KBM-7 (cell line): ENCODE data around the gene EBI3.
A peak's percentile ranks its signal among the peaks of the same experiment; 100 is the strongest.
"Not testable (repeated sequence)": the region's sequence is repeated elsewhere in the genome, so short reads cannot be mapped to it uniquely, and the experiment has no call there.

Source experiments
- DNase-seq: peaks from one replicate; pipeline ENCODE4 v3.0.0-alpha.2; 2015
- in situ Hi-C: fragments of 300-500 bp; cut with MboI; formaldehyde crosslinking; loops from 2 replicates; pipeline ENCODE4 v1.14.3; 2020; ENCODE audit warnings: low sequenced_read_pairs, low pct_unique_long_range_greater_than_20kb, mixed read lengths

EBI3 gene

GRCh38 chr19:4229179-4229931, at the start of gene EBI3:
EBI3 (plus strand) TSS chr19:4229523; CDS start chr19:4229551, 28 bp downstream.
- in situ Hi-C loops, result no loop called here
- DNase-seq, result peak; percentile 31

- in situ Hi-C loops, result no loop called here
- no peak for DNase-seq
Observed at GRCh38 chr19:4181053-4181508, 48.2 kb upstream of the EBI3 start.

GRCh38 chr19:4182084-4182810, 47.1 kb upstream of the EBI3 start, which contains the start of the genes ANKRD24 and SIRT6:
ANKRD24 (plus strand) TSS chr19:4182689; CDS start chr19:4186426, 3,737 bp downstream.
SIRT6 (minus strand) TSS chr19:4182563; CDS start chr19:4182539, 24 bp downstream.
- peak; percentile 94 for DNase-seq
- in situ Hi-C loops, result no loop called here

DNA sequence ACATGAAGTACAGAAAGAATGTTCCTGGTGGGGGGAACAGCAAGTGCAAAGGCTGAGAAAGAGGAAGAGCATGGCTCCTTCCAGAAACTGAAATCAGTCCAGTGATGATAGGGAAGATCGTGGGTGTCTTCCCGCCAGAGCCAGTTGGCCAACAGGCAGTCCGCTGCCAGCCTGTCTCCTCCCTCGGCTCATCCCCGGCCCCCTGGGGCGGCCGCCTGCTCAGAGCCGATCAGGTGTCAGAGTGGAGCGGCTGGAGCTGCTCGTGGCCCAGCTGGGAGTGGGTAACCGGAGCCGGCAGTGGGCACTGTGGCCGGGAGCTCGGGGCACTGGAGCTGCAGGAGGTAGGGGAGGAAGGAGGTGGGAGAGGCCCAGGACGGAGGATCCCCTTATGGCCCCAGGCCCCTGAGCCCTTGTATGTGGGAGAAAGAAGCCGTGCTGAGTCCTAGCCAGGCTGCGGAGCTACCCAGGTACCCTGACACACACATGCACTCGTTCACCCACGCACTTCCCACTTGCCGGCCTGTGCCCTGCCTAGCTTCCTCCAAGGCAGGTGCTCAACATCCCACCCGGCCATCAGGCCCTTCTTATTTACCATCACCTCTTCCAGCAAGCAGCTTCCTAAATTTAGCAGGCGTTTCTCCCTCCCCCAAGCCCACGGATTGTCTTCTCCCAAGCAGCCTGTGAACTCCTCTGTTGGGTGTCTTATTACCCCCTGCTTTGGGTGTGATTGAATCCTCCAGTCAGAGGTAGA, 45.2 kb upstream of the EBI3 start:
- no peak for DNase-seq
- in situ Hi-C loops, result no loop called here

- in situ Hi-C loops, result no loop called here
- no peak for DNase-seq
Observed at GRCh38 chr19:4184718-4185352, 44.5 kb upstream of the EBI3 start.

- in situ Hi-C loops, result no loop called here
- no peak for DNase-seq
Observed at GRCh38 chr19:4185413-4186086, 43.8 kb upstream of the EBI3 start.

DNA sequence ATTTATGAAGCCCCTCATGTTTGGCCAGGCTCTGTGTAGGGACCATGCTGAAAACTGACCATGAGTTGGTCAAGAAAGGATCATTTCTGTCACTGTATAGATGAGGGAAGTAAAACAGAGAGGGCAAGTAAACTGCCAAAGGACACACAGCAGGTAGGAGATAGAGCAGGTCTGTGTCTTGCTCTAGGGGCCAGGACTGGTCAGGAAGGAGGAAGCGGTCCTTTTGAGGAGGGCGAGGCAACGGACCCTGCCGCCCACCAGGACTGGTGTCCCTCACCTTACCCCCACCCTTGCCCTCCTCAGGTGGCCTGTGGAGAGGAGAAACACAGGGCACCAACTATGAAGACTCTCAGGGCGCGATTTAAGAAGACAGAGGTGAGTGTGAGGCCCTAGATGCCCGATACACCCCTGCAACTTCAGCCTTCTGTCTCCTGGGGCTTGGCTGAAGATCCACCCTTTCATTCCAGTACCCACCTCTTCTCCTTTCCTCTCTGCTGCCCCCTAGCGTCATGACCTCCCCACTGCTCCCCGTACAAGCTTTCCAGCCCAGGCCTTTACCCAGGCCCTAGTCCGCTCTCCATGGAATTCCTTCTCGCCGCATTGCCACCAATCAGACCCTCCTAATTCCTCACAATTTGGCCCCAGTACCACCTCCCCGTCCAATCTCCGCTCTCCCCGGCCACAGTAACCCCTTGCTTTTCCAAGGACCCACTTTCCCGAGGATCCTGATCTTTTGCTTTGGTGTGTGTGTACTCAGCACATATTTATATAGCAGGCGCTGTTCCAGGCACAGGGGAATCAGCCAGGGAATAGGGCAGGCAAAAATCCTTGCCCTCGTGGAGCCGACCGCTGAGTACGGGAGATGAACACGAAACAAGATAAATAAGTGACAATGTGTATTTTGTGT, 43.0 kb upstream of the EBI3 start:
- in situ Hi-C loops, result no loop called here
- DNase-seq, result peak; percentile 87

DNA sequence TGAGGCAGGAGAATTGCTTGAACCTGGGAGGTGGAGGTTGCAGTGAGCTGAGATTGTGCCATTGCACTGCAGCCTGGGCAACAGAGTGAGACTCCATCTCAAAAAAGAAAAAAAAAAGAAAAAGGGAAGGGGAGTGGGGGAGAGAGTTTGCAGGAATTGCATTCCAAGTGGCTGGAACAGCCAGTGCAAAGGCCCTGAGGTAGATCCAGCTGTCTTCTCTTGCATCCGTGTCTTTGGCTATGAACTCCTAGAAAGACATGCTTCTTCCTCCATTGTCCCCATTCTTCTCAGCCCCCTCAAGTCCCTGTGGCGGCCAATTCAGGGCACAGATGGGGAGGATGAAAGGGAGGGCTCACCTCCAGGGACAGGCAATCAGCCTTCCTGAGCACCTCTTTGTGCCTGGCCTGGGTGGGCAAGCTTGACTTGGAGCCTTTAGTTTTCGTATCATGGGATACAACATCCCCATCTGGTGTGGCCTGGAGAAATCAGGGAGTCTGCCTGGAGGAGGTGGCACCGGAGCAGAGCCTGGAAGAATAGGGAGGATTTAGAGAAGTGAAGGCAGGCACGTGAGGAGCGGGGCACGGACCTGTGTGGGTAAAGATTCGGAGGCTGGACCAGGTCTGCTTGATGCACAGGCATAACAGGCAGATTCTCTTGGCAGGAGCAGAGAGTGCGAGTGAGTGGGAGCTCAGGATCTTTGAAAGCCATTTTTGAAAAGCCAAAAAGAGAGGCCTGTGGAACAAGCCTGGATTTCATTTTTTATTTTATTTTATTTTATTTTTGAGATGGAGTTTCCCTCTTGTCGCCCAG, 41.8 kb upstream of the EBI3 start:
- in situ Hi-C loops, result no loop called here
- DNase-seq, result no peak

DNA sequence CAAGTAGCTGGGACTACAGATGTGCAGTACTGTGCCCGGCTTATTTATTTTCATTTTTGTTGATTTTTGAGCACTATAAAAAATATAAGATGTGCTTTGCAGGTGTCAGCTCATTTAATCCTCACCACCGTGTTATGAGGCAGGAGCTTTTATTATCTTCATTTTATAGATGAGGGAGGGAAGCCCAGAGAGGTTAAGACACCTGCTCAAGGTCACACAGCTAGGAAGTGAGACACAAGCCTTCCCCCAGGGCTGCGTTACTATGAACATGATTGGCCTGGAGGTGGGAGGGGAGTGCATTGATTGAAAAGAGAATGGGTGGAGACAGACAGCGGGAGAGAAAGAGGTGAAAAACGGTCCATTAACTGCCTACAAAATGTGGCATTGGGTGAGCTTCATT, 39.7 kb upstream of the EBI3 start:
- in situ Hi-C loops, result no loop called here
- DNase-seq, result no peak

DNA sequence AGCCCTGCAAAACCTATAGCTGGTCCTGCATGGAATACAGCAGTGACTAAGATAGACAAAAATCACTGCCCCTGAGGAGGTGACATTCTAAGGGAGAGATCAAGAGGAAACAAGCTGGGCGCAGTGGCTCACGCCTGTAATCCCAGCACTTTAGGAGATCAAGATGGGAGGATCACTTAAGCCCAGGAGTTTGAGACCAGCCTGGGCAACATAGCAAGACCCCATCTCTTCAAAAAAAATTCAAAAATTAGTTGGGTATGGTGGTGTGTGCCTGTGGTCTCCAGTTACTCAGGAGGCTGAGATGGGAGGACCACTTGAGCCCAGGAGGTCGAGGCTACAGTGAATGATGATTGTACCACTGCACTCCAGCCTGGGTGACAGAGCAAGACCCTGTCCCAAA, 36.8 kb upstream of the EBI3 start:
- DNase-seq, in situ Hi-C loops: not testable (repeated sequence)

GRCh38 chr19:4194353-4194752, 35.0 kb upstream of the EBI3 start:
- in situ Hi-C loops, result no loop called here
- no peak for DNase-seq

- in situ Hi-C loops, result no loop called here
Observed at GRCh38 chr19:4196009-4196408, 33.3 kb upstream of the EBI3 start.

DNA sequence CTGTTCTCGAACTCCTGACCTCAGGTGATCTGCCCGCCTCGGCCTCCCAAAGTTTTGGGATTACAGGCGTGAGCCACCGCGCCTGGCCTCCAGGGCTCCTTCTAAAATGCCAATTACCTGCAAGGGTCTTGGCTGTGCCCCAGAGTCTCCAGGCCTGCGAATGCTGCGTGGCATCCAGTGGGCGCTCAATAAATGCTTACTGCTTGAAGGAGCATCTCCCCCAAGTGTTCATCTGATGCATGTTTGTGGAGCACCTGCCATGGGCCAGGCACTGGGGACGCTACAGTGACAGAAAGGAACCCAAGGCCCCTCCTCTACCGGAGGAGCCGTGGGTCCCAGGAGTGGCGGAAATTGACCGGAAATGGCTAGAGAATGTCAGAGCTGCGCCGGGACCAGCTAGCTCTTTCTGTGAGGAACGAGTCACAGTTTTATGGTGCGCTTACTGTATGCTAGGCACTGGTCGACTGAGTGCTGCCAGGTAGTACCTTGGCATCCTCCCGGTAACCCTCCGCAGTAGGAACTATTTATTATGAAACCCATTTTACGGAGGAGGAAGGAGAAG, 32.7 kb upstream of the EBI3 start:
- no peak for DNase-seq
- in situ Hi-C loops, result no loop called here

More at GRCh38 chr19:4196009-4196408, 33.3 kb upstream of the EBI3 start:
- DNase-seq, result no peak

- no peak for DNase-seq
- in situ Hi-C loops, result no loop called here
Observed at GRCh38 chr19:4197228-4197624, 32.1 kb upstream of the EBI3 start.

GRCh38 chr19:4197625-4198466, 31.5 kb upstream of the EBI3 start:
- DNase-seq, result no peak
- in situ Hi-C loops, result no loop called here
